Measurements from ENCODE around the gene ATP2A1.
A peak's percentile ranks its signal among the peaks of the same experiment; 100 is the strongest.

Gene ATP2A1

GRCh38 chr16:28878083-28878926, at the start of gene ATP2A1:
Gene ATP2A1 (plus strand): TSS chr16:28878488. CDS start chr16:28878672, 184 bp downstream.
- no peak for DNase-seq

DNA sequence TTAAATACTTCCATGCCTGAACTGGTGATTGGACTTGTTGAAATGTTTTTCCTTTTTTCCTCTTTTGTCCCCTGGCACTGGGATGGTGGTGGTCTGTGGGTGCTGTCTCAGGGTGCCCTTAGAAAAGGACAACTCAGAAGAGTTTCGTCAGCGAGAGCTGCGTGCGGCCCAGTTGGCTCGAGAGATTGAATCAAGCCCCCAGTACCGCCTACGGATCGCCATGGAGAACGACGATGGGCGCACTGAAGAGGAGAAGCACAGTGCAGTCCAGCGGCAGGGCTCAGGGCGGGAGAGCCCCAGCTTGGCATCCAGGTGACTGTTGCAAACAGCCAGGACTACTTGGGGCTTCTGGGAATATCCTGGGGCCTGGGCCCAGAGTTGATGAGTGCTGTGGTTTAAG, 48.5 kb upstream of the ATP2A1 start:
- no peak for DNase-seq

DNA sequence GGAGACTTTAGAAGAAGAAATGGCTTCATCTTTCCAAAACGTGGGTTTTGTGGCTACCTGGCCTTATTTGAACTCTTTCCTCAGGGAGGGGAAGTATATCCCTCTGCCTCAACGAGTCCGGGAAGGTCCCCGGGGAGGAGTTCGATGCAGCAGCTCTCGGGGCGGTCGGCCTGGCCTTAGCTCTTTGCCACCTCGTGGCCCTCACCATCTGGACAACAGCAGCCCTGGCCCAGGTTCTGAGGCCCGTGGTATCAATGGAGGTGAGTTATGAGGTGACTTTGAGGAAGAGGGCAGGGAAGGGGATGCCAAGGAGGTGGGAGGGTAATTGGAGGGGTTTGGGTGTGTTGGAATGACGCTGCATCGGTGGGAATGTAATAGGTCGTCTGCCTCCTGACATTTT, 47.8 kb upstream of the ATP2A1 start:
- DNase-seq, result no peak

DNA sequence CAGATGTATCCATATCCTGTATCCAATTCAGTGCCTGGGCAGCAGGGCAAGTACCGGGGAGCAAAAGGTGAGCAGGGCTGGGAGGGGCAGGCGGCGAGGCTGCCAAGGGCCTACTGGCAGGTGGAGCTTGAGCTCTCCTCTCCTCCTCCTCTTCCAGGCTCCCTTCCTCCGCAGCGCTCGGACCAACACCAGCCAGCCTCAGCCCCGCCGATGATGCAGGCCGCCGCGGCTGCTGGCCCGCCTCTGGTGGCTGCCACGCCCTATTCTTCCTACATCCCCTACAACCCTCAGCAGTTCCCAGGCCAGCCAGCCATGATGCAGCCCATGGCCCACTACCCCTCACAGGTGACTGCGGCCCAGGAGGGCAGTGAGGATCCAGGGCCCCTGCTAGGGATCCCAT, 43.9 kb upstream of the ATP2A1 start:
- no peak for DNase-seq

DNA sequence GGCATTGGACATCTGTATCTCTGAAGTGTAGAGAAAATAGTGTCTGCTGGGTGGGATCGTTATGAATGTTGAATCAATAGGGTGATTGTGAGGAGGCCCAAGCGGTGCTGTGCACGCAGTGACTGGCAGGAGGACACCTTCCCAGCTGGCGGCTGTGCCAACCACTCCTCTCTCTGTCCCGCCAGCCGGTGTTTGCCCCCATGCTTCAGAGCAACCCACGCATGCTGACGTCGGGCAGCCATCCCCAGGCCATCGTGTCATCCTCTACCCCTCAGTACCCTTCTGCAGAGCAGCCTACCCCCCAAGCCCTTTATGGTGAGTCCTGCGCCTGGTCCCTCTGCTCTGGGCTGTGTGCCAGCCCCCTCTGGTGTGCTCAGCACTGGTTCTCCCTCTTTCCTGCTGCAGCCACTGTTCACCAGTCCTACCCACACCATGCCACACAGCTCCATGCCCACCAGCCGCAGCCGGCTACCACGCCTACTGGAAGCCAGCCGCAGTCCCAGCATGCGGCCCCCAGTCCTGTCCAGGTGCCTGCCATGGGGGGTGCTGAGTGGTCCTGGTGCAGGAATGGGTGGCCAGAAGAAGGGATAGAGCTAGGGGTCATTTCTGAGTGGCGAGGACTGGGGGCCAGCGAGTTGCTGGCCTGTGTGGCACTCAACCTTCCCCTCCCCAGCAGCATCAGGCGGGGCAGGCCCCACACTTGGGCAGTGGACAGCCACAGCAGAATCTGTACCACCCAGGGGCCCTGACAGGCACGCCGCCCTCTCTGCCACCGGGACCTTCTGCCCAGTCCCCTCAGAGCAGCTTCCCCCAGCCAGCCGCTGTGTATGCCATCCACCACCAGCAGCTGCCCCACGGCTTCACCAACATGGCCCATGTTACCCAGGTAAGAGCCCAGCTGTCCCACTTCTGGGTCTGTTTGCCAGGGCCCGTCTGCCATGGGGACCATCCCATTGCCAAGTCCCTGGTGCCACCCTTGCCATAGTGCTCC, 43.1 kb upstream of the ATP2A1 start:
- DNase-seq, result no peak

DNA sequence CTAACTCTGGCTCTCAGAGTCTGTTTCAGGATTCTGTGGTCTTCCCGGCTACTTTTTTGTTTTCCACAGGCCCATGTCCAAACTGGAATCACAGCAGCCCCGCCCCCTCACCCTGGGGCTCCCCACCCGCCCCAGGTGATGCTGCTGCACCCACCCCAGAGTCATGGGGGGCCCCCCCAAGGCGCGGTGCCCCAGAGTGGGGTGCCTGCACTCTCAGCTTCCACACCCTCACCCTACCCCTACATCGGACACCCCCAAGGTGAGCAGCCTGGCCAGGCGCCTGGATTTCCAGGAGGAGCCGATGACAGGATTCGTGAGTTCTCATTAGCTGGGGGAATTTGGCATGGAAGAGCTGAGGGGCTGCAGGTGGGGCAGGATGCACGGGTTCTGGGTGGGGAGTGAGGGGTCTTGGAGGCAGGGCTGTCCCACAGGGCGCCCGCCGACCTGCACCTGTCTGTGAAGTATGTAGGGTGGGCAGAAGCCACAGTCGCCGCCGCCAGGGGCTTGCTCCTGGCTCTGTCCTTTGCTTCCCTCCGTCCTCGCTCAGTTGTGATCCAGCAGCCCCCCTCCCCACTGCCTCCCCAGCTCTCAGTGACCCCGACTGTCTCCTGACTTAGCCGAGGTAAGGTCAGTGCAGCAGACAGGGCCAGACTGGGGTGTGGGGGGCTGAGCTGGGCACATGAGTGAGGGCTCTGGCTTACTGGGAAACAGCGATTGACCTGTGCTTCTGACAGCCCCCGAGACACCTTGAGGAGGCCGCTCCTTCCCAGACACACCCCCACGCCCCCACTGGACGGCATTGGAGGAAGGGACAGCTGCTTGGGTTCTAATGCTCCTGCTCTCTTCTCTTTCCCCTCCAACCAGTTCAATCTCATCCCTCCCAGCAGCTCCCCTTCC, 42.2 kb upstream of the ATP2A1 start:
- no peak for DNase-seq

DNA sequence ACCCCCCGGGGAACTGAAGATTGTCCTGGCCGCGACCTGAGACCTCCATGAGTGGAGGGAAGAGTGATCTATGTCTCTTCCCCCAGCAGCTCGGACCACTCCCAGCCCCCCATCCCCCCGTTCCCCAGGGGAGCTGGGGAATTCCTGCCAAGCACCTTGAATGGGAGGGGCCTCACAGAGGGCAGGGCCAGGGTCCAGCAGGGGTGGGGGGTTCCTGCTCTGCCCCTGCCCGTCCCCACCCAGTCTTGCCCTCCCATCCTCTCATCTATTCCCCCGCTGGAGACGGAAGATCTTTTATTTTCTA, 41.6 kb upstream of the ATP2A1 start:
- no peak for DNase-seq

DNA sequence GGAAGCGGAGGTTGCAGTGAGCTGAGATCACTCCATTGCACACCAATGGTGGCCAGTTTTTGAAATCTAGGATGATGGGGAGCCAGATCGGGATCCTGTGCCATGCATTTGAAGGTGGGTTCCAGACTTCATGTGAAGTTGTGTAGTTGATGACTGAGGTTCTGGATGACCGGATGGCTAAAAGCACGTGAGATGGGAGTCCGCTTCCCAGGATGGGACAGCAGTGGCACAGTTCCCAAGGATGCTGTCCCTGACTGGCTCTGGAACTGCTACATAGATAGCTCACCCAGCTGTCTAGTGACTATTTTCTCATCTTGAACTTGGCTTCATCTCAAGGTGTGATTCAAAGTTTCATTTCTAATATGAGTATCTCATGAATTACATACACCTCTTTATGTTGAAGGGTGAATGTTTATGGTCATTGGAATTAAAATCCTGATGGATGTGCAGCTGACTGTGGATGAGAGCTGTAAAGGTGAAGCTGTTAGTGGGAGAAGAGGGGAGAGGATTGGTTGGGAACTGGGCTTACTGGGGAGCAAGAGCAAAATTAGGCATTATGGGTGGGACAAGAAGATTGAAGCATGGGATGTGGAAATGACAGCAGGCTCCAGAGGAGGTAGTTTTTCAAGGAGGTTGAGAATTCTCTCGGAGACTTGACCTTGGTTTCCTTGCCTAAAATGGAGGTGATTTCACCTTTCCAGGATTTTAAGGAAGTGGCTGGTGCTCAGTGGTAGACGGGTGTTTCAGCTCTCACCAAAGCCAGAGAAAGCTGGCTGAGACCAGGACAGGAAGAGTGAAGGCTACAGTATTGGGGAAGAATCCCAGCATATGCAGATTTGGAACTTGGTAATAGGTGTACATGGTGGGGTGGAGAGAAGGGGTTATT, 40.4 kb upstream of the ATP2A1 start:
- DNase-seq, result no peak

GRCh38 chr16:28838558-28838918, 39.8 kb upstream of the ATP2A1 start:
- no peak for DNase-seq

GRCh38 chr16:28839004-28839639, 39.2 kb upstream of the ATP2A1 start:
- no peak for DNase-seq

- DNase-seq, result no peak
These were observed 38.4 kb upstream of the ATP2A1 start for GRCh38 chr16:28839899-28840298.

GRCh38 chr16:28842696-28843095, 35.6 kb upstream of the ATP2A1 start:
- DNase-seq, result no peak

GRCh38 chr16:28843766-28844165, 34.5 kb upstream of the ATP2A1 start:
- no peak for DNase-seq

DNA sequence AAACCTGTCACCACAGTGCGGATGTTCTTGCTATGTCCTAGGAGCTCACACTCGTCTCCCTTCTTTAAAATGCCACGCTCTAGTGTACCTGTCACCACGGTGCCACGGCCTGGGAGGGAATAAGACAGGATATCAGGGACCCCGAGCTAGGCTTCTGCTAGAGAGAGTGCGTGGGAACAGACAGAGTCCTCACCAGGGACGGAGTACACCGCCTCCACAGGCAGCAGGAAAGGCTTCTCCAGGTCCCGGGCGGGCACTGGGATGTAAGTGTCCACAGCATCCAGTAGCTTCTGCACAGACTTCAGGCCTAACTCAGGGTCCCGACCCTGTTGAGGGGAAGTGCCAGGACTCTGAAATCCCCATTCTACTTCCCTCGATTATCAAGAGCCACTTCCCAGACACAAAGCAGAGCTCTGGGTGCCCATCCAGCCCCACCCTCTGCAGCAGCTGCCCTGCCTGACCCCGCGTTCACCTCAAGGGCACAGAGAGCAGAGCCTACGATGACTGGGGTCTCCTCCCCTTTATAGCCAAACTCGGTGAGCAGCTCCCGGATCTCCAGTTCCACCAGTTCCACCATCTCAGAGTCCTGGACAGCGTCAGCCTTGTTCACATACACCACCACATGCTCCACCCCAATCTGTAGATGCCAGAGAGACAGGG, 33.9 kb upstream of the ATP2A1 start:
- no peak for DNase-seq

GRCh38 chr16:28845293-28845692, 33.0 kb upstream of the ATP2A1 start:
- DNase-seq, result no peak

- no peak for DNase-seq
These were observed 32.6 kb upstream of the ATP2A1 start for GRCh38 chr16:28845761-28846079.

- peak; percentile 94 to 98 for DNase-seq
These were observed 32.0 kb upstream of the ATP2A1 start, which contains the start of gene TUFM for GRCh38 chr16:28846080-28846932. Gene TUFM (minus strand): TSS chr16:28846348. CDS start chr16:28846269, 79 bp downstream.

GRCh38 chr16:28846933-28847273, 31.4 kb upstream of the ATP2A1 start:
- no peak for DNase-seq

DNA sequence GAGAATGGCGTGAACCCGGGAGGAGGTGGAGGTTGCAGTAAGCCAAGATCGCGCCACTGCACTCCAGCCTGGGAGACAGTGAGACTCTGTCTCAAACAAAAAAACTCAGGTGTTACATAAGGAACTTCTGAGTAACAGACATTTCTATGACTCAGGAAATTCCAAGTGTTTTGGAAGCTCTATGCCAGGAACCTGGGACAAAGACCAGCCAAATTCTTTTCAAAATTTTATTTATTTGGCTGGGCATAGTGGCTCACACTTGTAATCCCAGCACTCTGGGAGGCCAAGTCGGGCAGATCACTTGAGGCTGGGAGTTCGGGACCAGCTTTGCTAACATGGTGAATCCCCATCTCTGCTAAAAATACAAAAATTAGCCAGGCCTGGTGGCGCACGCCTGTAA, 19.9 kb upstream of the ATP2A1 start:
- DNase-seq, result no peak

- DNase-seq, result no peak
These were observed 19.0 kb upstream of the ATP2A1 start for GRCh38 chr16:28859326-28859725.
